Left renal pelvis (tissue), 4 donors: Measurements from ENCODE around the gene NKX2-2. TPM values are rescaled to one million over a fixed set of nuclear protein-coding genes. Genes with fewer than 3 reads are reported as not detected.
"Not testable (repeated sequence)": the region's sequence is repeated elsewhere in the genome, so short reads cannot be mapped to it uniquely, and the experiment has no call there.

Source experiments
- DNase-seq, 4 donors: peaks; one replicate each; pipeline ENCODE4 v3.0.0-alpha.2; 2013; ENCODE audit warnings: low read depth in 4 of 4, low spot score in 3 of 4
- polyA plus RNA-seq, 4 donors: library from polyadenylated mRNA; unstranded; fragments of 120-200 nt; gene quantifications; one replicate each; pipeline ENCODE4 v1.2.1, GENCODE V29; 2013; ENCODE audit not compliant: insufficient read length in 4 of 4

Gene NKX2-2
- polyA plus RNA-seq, 4 donors: not detected

- no peak for DNase-seq
These were observed 4.1 kb downstream of the NKX2-2 start for GRCh38 chr20:21509597-21510371.

- no peak for DNase-seq
These were observed 4.7 kb downstream of the NKX2-2 start for GRCh38 chr20:21509079-21509596.

GRCh38 chr20:21508230-21509078 is 5.4 kb downstream of the NKX2-2 start:
- no peak for DNase-seq

GRCh38 chr20:21507400-21508229 is 6.2 kb downstream of the NKX2-2 start:
- no peak for DNase-seq

GRCh38 chr20:21505810-21506530 is 7.9 kb downstream of the NKX2-2 start:
- DNase-seq: no peak

GRCh38 chr20:21505161-21505809 is 8.6 kb downstream of the NKX2-2 start:
- DNase-seq: no peak

GRCh38 chr20:21504323-21504722 is 9.5 kb downstream of the NKX2-2 start:
- no peak for DNase-seq

- no peak for DNase-seq
These were observed 10.5 kb downstream of the NKX2-2 start for GRCh38 chr20:21503345-21503744.

- DNase-seq: no peak
These were observed 12.7 kb downstream of the NKX2-2 start for GRCh38 chr20:21501184-21501583.

GRCh38 chr20:21500599-21500998 is 13.3 kb downstream of the NKX2-2 start:
- no peak for DNase-seq

- no peak for DNase-seq
These were observed 14.2 kb downstream of the NKX2-2 start for GRCh38 chr20:21499641-21500040.

GRCh38 chr20:21498635-21499034 is 15.2 kb downstream of the NKX2-2 start:
- DNase-seq: no peak

- no peak for DNase-seq
These were observed 15.7 kb downstream of the NKX2-2 start for GRCh38 chr20:21498195-21498594.

- DNase-seq: no peak
These were observed 17.4 kb downstream of the NKX2-2 start for GRCh38 chr20:21496452-21496851.

GRCh38 chr20:21493049-21493448 is 20.8 kb downstream of the NKX2-2 start:
- no peak for DNase-seq

GRCh38 chr20:21490105-21490504 is 23.8 kb downstream of the NKX2-2 start:
- no peak for DNase-seq

GRCh38 chr20:21480144-21480543 is 33.7 kb downstream of the NKX2-2 start:
- not testable (repeated sequence) for DNase-seq

- no peak for DNase-seq
These were observed 48.1 kb downstream of the NKX2-2 start for GRCh38 chr20:21465799-21466198.

- no peak for DNase-seq
These were observed 48.9 kb downstream of the NKX2-2 start for GRCh38 chr20:21464916-21465315.
